ENCODE measurements around the gene SH3GL2.
"Not testable (repeated sequence)": the region's sequence is repeated elsewhere in the genome, so short reads cannot be mapped to it uniquely, and the experiment has no call there.

SH3GL2 gene

GRCh38 chr9:17751486-17751885 lies 172.6 kb downstream of the SH3GL2 start:
- no peak for DNase-seq (ENCODE audit: low spot score)

- no peak for DNase-seq (ENCODE audit: low spot score)
Measured at GRCh38 chr9:17752021-17752420, 173.2 kb downstream of the SH3GL2 start.

GRCh38 chr9:17757816-17758215 lies 178.9 kb downstream of the SH3GL2 start:
- no peak for DNase-seq (ENCODE audit: low spot score)

- no peak for DNase-seq (ENCODE audit: low spot score)
Measured at GRCh38 chr9:17760250-17760649, 181.4 kb downstream of the SH3GL2 start.

- DNase-seq (ENCODE audit: low spot score), result no peak
Measured at GRCh38 chr9:17761984-17762676, 183.3 kb downstream of the SH3GL2 start.

- DNase-seq (ENCODE audit: low spot score), result no peak
Measured at GRCh38 chr9:17764306-17764705, 185.4 kb downstream of the SH3GL2 start.

- not testable (repeated sequence) for DNase-seq (ENCODE audit: low spot score)
Measured at GRCh38 chr9:17765131-17765530, 186.3 kb downstream of the SH3GL2 start.

GRCh38 chr9:17772223-17772622 lies 193.4 kb downstream of the SH3GL2 start:
- DNase-seq (ENCODE audit: low spot score), result no peak

- DNase-seq (ENCODE audit: low spot score), result no peak
Measured at GRCh38 chr9:17775656-17776055, 196.8 kb downstream of the SH3GL2 start.

- DNase-seq (ENCODE audit: low spot score), result no peak
Measured at GRCh38 chr9:17776735-17777134, 197.9 kb downstream of the SH3GL2 start.

GRCh38 chr9:17777465-17777864 lies 198.6 kb downstream of the SH3GL2 start:
- DNase-seq (ENCODE audit: low spot score), result no peak

GRCh38 chr9:17782430-17783149 lies 203.7 kb downstream of the SH3GL2 start:
- DNase-seq (ENCODE audit: low spot score), result no peak

- DNase-seq (ENCODE audit: low spot score), result no peak
Measured at GRCh38 chr9:17783227-17783626, 204.4 kb downstream of the SH3GL2 start.

GRCh38 chr9:17789316-17789715 lies 210.4 kb downstream of the SH3GL2 start:
- no peak for DNase-seq (ENCODE audit: low spot score)

- DNase-seq (ENCODE audit: low spot score), result no peak
Measured at GRCh38 chr9:17793713-17794622, 215.1 kb downstream of the SH3GL2 start.

GRCh38 chr9:17795744-17796143 lies 216.9 kb downstream of the SH3GL2 start:
- no peak for DNase-seq (ENCODE audit: low spot score)

GRCh38 chr9:17799369-17799768 lies 220.5 kb downstream of the SH3GL2 start:
- no peak for DNase-seq (ENCODE audit: low spot score)

- DNase-seq (ENCODE audit: low spot score), result no peak
Measured at GRCh38 chr9:17800418-17800817, 221.6 kb downstream of the SH3GL2 start.

- DNase-seq (ENCODE audit: low spot score), result no peak
Measured at GRCh38 chr9:17802249-17802857, 223.5 kb downstream of the SH3GL2 start.

- DNase-seq (ENCODE audit: low spot score), result no peak
Measured at GRCh38 chr9:17807613-17808282, 228.9 kb downstream of the SH3GL2 start.

- DNase-seq (ENCODE audit: low spot score), result no peak
Measured at GRCh38 chr9:17810317-17810716, 231.5 kb downstream of the SH3GL2 start.
